A172 (cell line): ENCODE data around the gene CREG1. TPM values are rescaled to one million over a fixed set of nuclear protein-coding genes. Genes with fewer than 3 reads are reported as not detected.
"Not testable (repeated sequence)": the region's sequence is repeated elsewhere in the genome, so short reads cannot be mapped to it uniquely, and the experiment has no call there.

Source experiments
- DNase-seq: peaks from one replicate; pipeline ENCODE4 v3.0.0-alpha.2; 2015; ENCODE audit warnings: low spot score
- total RNA-seq: library from RNA; depleted of rRNA; stranded (reverse); fragments of >200 nt; shearing (Covaris generic); gene quantifications from 2 replicates; pipeline ENCODE4 v1.2.3, GENCODE V29; 2014; rRNA removed

The CREG1 gene
- total RNA-seq, result 90.0 and 93.8 TPM in 2 replicates

DNA sequence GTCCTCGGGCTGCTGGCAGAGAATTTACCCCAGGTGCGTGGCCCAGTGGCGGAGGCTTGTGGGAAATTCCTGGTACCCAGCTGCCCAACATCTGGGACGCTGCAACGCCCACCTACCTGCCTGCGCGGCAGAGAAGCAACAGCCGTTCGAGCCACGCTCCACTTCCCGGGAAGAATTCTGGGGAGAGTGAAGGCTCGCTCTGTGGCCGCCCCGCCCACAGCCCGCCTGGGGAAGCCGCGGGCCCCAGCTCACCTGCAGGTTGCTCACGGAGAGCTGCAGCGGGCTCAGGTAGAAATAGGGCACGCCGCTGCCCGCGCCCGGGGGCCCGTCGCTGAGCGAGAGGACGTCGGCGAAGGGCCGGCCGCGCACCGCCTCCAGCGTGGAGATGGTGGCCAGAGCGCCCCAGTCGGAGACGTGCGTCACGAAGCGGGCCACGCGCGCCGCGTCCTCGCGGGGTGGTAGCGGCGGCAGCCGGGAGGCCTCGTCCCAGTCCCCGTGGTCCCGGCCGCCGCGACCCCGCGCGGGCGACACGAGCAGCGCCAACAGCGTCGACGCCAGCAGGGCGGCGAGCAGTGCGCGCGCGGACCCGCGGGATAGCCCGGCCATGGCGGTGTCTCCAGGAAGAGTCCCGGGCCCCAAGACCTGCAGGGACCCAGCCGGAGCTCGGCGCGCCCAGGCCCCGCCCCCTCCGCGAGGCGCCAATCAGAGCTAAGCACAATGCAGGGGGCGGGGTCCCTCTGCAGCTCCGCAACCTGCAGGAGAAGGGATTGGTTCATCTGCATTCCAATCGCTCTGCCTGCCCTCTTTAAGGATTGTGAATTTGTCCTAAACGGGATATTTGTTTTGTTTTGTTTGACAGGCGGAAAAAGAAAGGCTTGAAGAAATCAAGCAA lies at the start of gene CREG1:
TSS of gene CREG1 (minus strand) at position 627 of the 892 bp plus-strand sequence.
- DNase-seq, result peak; percentile 92

DNA sequence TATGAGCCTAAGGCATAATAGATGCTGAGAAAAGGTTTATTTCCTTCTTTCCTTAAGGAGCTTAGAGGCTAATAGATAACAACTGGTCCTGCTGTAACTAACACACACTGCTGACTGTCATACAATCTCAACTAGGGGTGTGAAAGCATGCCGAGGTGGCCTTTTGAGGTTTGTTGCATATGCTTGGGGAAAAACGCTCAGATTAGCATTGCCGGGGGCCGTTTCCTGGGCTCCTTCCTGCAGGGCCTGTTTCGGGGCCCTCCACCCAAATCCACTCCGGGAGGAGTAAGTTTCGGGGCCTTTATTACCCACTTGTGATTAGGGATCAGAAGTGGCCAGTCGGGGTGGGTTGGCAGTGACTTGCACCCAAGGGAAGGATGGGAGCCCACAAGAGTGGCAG lies 49.3 kb upstream of the CREG1 start:
- DNase-seq, result no peak

DNA sequence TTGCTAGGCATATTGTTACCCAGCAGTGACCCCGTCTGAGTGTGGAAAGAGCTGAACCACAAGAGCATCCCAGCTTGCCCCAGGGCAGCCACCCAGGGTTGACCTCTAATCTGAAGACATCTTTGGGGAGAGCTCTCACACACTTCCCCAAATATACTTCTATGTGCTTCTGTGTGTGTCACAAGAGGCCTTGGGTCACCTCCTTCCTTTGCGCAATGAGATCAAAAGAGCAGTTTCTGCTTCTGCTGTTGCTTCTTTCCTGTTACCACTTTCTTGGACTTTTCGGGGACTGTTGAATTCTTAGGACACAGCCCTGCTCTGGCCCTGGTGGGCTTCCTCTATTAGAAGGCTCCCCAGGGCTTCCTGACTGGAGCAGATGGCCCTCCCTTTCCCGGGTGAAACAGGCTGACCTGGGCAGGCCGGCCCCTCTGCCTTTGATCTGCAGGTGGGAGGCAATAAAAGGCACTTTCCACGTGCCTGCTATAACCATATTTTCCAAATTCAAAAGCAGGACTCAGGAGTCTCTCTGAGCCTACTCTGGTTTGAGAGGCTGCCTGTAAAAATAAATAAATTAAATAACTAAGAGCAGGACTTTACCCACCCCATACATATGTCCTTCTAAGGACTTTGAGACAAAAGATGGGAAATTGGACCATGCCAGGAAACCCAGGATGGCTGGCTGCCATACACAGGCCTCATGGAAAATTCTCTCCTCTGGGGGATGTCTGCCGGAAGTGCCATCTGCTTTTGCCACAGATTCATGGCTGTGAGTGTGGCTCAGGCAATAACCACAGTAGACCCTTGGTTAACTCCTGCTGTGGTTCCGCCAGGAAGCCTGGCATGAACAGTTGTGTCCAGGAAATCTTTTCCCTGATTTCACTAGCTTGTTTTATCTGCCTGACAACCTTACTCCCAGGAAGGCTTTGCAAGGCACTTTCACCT lies 48.2 kb upstream of the CREG1 start:
- DNase-seq, result peak; percentile 23

DNA sequence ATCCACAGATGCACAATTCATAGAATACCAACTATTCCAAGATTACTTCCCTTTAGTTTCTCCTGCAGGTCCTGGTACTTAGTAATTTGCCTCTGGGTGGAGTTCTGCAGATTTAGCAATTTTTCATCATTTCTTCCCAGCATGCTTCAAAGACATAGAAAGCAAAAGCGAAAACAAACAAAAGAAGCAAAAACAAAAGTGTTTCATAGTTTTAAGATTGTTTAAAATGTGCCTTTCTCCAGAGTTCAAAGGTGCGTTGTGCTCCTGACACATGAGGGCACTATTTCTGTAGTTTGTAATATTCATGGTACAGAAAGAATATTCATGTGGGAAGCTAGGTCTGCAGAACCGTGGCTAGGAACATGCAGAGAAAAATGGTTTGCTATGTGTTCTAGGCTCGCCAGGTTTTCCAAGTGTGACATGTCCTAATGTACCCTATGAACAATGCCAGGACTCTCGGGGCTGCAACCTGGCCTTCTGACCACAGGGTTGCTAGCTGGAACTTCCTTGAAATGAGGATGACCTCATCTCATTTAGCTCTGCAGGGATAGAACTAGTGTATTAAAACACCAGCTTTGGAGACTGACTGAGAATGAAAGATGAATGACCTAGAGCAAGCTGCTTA lies 46.5 kb upstream of the CREG1 start:
- peak; percentile 79 for DNase-seq

DNA sequence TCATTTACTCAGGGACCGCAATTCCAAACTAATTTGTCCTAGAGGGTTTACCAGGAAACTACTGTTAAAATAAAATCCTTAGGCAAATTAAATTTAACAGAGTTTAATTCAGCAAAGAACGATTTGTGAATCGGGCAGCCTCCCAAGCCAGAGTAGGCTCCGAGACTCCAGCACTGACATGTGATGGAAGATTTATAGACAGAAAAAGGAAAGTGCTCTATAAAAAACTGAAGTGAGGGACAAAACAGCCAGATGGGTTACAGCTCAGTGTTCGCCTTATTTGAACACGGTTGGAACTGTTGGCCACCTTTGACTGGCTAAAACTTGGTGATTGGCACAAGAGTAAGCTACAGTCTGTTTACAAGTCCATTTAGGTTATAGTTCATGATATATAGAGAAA lies 41.3 kb upstream of the CREG1 start:
- DNase-seq, result no peak

DNA sequence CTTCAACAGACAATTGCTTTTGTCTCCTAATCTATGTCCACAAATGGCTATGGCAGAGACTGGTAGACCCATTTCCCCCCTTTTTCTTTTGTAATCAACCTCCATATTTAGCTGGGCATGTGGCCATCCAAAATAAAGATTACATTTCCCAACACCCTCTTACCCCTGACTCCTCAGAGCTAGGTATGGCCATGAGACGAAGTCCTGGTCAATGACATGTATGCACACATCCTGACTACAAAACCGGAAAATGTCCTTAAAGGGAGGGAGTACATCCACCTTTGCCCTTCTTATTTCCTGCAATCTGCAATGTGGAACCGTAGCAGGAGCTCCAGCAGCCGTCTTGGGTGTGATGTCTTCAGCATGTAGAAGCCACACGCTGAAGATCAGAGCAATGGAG lies 40.3 kb upstream of the CREG1 start:
- no peak for DNase-seq

DNA sequence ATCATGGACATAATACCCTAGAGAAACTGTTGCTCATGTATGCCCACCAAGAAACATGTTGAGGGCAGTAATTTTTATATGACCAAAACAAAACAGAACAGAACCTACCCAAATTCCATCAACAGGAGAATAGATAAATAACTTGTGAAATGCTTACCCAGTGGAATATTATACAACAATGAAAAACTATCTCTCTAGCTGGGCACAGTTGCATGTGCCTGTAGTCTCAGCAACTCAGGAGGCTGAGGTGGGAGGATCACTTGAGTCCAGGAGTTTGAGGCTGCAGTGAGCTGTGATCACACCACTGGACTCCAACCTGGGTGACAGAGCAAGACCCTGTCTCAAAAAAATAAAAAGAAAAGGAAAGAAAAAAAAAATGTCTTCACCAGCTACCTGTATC lies 38.9 kb upstream of the CREG1 start:
- no peak for DNase-seq

DNA sequence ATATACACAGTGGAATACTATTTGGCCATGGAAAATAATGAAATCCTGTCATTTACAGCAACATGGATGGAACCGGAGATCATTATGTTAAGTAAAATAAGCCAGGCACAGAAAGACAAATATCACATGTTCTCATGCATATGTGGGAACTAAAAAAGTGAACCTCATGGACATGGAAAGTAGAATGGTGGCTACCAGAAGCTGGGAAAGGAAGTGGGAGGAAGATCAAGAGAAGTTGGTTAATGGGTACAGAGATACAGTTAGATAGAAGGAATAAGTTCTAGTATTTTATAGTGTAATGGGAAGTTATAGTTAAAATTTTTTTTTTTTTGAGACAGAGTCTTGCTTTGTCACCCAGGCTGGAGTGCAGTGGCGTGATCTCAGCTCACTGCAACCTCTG lies 34.8 kb upstream of the CREG1 start:
- DNase-seq, result no peak

DNA sequence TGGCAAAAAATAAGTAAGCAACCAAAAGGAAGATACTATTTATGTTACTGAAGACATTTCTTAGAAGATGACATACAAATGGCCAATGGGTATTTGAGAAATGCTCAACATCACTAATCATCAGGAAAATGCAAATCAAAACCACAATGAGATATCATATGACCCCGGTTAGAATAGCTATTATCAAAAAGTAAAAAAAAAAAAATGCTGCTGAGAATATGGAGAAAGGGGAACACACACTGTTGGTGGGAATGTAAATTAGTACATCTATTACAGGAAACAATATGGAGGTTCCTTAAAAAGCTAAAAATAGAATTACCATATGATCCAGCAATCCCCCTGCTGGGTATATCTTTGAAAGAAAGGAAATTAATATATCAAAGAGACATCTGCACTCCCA lies 34.3 kb upstream of the CREG1 start:
- no peak for DNase-seq

DNA sequence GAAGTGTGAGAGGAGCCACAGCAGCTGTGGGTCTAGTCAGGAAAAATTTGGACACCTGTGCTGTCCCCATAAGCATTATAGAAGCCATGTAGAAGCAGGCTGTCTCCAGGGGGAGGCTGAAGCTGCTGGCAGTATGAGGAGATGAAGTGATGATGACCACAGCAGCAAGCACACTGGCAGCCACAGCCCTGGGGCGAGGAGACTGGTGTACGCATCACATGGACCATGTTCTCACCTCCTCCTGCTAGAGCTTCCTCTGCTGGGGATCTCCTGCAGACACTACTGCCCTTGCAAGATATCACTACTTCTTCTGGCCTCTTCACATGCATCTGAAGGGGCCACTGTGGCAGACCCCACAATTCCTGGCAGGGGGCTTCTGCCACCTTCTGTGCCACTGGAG lies 33.8 kb upstream of the CREG1 start:
- no peak for DNase-seq

DNA sequence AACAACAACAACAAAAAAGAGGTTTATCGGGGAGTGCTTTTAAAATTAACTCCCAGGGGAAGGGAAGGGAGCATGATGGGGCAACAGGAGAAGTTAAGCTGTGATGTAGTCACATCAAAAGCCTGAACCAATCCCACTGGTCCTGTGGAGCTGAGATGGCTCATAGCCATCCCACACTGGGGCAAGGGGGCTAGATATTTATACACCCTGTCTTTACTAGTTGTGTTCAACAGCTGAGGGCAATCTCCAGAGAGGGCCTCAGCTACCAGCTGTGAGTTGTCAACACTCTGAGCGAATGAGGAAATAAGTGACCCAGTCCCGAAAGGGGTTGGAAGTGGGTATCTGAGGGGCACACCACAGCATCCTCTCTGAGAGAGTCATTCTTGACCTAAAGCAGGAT lies 31.0 kb upstream of the CREG1 start:
- DNase-seq, result no peak

DNA sequence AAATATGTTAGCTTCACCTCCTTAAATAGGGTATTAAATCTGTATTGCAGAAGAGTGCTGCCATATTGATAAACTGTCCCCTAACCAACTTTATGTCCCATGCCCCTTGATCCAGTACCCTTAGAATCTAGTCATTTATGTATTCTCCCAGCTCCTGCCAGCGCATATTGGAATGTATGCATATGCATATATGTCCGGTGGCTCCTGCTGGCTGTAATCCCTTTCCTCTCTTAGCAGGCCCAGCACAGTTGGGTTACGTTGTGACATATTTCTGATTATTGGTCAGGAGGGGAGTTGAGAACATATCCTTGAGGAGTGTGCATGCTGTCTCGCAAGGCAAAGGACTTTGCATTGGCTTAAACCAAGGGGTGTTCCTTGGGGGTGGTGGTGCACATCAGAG lies 29.2 kb upstream of the CREG1 start:
- no peak for DNase-seq

DNA sequence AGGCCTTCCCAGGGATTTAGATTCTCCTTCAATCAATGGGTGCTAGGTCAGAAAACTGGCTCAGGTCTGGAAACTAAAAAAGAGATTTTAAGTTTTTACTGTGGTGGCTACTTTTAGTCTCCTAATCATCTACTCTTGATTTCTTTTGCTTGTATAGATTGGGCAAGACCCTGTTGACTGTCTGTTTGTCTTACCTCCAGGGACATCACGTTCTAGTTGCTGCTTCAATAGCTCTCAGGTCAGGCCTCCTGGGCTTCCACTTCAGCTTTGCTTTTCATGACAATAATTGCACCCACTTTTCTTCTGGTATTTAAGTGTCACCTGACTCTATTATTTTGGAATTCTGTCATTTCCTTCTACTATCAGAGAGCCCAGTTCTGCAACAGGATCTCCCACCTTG lies 28.5 kb upstream of the CREG1 start:
- DNase-seq, result no peak

DNA sequence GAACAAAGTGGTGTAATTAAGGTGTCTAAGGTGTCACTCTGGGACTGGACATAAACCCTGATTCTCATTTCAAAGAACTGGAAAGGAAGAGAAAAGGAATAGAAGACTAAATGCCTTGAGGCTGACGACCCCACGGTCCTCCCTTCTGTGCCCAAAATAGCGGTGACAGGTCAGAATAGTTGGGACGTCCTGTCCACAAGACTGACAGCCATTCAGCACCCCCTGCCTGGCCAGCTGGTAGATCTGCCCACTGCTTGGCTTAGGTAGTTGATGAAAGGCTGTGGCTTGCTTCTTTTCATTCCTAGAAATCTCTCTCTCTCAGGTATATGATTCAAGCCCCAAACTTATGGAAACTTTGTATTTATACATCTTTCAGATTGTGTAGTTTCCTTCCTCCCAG lies 26.4 kb upstream of the CREG1 start:
- DNase-seq, result no peak

DNA sequence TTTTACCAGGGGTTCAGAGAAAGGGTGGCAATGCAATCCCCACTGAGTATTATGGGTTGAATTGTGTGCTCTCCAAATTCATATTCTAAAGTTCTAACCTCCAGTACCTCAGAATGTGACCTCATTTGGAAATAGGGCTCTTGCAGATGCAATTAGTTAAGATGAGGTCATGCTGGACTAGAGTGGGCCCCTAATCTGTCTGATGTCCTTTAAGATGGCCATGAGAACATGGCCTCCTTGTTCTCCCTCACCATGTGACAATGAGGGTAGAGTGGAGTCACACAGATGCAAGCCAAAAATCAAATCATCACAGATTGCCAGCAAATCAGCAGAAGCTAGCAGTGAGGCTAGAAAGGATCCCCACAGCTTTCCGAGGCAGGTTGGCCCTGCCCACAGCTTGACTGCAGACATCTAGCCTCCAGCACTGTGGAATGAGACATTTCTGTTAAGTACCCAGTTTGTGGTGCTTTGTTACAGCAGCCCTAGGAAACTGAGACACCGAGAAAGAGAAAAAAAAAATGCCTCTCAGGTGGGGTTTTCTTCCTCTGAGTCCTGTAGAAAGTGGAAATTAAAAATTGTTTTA lies 25.5 kb upstream of the CREG1 start:
- DNase-seq, result no peak

DNA sequence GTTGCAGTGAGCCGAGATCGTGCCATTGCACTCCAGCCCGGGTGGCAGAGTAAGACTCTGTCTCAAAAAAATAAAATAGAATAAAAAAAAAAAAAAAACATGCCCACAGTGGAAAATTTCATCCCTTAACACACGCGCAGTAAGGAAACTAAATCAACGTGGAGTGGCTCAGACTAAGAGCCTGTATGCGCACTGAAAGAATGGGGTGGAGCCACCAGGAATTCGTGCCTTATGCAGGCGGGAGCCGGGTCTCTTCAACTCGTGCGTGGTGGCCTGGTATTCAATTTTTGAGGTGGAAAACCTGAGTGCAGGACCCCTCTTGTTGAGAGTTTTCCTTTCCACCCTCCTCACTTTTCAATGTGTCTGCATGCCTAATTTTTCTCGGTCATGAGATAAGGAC lies 22.1 kb upstream of the CREG1 start:
- no peak for DNase-seq

DNA sequence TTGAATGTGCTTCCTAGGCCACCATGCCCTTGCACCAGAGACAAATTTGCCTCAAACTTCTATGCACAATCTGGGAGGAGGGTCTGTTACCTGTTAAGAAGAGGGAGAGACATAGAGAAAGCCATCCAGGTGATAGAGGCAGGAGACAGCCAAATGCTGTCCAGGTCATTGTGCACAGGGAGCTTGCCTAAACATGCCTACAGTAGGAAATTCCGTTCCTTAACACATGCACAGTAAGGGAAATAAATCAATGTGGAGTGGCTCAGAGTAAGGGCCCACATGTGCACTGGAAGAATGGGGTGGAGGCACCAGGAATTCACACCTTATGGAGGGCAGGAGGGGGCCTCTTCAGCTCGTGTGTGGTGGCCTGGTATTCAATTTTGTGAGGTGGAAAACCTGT lies 19.5 kb upstream of the CREG1 start:
- no peak for DNase-seq

DNA sequence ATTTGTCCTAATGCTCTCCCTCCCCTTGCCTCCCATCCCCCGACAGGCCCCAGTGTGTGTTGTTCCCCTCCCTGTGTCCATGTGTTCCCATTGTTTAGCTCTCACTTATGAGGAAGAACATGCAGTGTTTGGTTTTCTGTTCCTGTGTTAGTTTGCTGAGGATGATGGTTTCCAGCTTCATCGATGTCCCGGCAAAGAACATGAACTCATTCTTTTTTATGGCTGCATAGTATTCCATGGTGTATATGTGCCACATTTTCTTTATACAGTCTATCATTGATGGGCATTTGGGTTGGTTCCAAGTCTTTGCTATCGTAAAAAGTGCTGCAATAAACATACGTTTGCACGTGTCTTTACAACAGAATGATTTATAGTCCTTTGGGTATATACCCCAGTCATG lies 17.1 kb upstream of the CREG1 start:
- not testable (repeated sequence) for DNase-seq

DNA sequence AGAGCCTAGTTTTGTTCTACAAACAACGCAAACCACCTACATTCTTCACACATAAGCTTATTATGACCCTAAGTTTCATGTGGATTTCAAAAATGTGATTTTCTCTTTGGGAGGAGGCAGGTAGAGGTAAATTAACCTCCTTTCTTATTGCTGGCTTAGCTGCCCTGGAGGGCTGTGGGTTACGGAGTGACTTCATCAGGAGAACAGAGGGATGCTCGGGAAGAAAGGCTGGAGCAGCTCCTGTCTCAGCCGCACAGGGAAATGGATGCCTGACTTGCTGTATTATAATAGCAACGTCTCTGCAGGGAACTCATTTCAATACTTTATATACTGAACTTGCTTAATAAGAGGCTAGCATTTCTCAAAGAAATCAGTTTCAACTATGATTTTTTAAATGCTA lies 14.1 kb upstream of the CREG1 start:
- no peak for DNase-seq

DNA sequence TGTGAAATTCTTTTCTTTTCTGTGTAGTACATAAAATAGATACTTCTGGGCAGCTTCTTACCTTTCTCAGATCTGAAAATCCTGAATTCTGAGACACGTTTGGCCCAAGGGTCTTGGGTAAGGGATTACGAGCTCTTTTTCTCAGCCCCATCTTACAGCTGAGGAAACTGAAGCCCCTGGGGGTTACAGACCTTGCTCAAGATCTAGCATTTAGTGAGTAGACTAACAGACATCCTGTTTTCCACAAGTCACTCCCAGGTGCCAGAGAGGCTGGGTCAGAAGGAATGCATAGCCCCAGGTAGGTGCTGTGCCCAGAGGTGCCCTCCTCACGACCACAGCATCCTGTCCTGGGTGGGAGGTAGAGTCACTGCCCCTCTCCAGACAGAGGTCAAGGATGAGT lies 13.2 kb upstream of the CREG1 start:
- no peak for DNase-seq

DNA sequence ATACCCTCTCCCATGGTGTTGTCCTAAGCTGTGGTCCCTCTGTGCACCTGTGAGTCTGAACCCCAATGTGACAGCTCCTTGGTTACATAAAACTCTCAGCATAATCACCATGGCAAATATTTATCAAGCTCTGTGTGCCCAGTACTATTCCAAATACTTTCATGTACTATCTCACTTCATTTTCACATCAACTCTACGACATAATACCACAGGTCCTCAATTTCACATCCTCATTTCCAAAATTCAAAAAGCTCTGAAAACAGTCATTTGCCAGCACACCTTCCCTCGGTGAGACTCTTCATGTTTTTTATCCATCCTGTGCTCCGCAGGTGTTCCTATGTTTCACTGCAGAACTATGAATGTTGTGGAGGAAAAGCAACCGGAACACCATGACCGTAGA lies 12.4 kb upstream of the CREG1 start:
- DNase-seq, result no peak
